Ishikawa (cell line): ENCODE measurements around the gene SYS1.

Experiments used
- CREB1 ChIP-seq: IDR thresholded peaks from 2 replicates; pipeline ENCODE4 v1.6.1; 2012; ENCODE audit warnings: low read depth
- EGR1 ChIP-seq: IDR thresholded peaks from 2 replicates; pipeline ENCODE4 v1.6.1; 2012
- EP300 ChIP-seq: IDR thresholded peaks from 2 replicates; pipeline ENCODE4 v1.6.1; 2012; ENCODE audit warnings: borderline replicate concordance
- FOXM1 ChIP-seq: IDR thresholded peaks from 2 replicates; pipeline ENCODE4 v1.6.1; 2012; ENCODE audit warnings: low read depth, borderline replicate concordance
- MAX ChIP-seq: IDR thresholded peaks from 2 replicates; pipeline ENCODE4 v1.6.1; 2012
- RAD21 ChIP-seq: IDR thresholded peaks from 2 replicates; pipeline ENCODE4 v1.6.1; 2012; ENCODE audit warnings: low read depth
- REST ChIP-seq: IDR thresholded peaks from 2 replicates; pipeline ENCODE4 v1.6.1; 2012; ENCODE audit warnings: low read depth, mild to moderate bottlenecking
- TAF1 ChIP-seq: IDR thresholded peaks from 2 replicates; pipeline ENCODE4 v1.6.1; 2012; ENCODE audit warnings: low read depth, mild to moderate bottlenecking
- TCF12 ChIP-seq: IDR thresholded peaks from 2 replicates; pipeline ENCODE4 v1.6.1; 2012; ENCODE audit warnings: low read depth
- TEAD4 ChIP-seq: IDR thresholded peaks from 2 replicates; pipeline ENCODE4 v1.6.1; 2012
- USF1 ChIP-seq: IDR thresholded peaks from 2 replicates; pipeline ENCODE4 v1.6.1; 2012
- YY1 ChIP-seq: IDR thresholded peaks from 2 replicates; pipeline ENCODE4 v1.6.1; 2012; ENCODE audit warnings: low read depth
- ZBTB7A ChIP-seq: IDR thresholded peaks from 2 replicates; pipeline ENCODE4 v1.6.1; 2012; ENCODE audit warnings: low read depth

GRCh38 chr20:45405571-45406259 lies 42.8 kb downstream of the SYS1 start:
- TF ChIP-seq REST, result no peak
- no peak for TF ChIP-seq EP300
- no peak for TF ChIP-seq YY1
- no peak for TF ChIP-seq RAD21
- no peak for TF ChIP-seq TEAD4
- no peak for TF ChIP-seq EGR1
- no peak for TF ChIP-seq ZBTB7A
- no peak for TF ChIP-seq FOXM1
- TF ChIP-seq MAX, result no peak; the same call in 1 of the 2 replicates
- no peak for TF ChIP-seq CREB1
- no peak for TF ChIP-seq TAF1
- TF ChIP-seq USF1, result no peak
- no peak for TF ChIP-seq TCF12
